CD1c-positive myeloid dendritic cell (primary cell): ENCODE results near the gene ACOX3.
"Not testable (repeated sequence)": the region's sequence is repeated elsewhere in the genome, so short reads cannot be mapped to it uniquely, and the experiment has no call there.

Experiments
- DNase-seq: peaks from one replicate; pipeline ENCODE4 v3.0.0-alpha.2; 2016; ENCODE audit errors: extremely low spot score

ACOX3 gene

DNA sequence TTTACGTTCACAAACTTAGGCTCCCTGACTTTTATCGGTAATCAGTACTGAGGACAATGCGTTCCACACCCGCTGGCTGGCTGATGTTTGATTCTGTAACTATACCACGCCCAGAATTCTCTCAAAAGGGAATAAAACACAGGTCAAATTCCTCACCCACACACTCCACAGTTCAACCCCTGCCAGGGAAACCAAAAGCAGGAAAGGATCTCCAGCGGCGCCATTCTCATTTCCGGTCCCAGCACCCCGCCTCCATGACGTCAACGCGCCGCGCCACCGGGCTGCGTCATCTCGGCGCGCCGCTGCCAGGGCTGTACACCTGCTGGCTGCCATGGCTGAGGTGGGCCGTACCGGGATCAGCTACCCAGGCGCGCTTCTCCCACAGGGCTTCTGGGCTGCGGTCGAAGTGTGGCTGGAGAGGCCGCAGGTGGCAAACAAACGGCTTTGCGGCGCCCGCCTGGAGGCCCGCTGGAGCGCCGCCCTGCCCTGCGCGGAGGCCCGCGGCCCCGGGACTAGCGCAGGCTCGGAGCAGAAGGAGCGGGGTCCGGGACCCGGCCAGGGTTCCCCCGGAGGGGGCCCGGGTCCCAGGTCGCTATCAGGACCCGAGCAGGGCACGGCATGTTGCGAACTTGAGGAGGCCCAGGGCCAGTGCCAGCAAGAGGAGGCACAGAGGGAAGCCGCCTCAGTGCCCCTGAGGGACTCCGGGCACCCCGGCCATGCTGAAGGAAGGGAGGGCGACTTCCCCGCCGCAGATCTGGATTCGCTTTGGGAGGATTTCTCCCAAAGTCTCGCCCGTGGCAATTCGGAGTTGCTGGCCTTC lies at the start of gene ACOX3, which contains the start of gene TRMT44:
Gene ACOX3 (minus strand): TSS at position 232 of the 820 bp plus-strand sequence. CDS start 24,202 bp downstream, outside the sequence.
Gene TRMT44 (plus strand): TSS at position 286 of the 820 bp plus-strand sequence. CDS start 46 bp downstream, at position 332.
- peak; percentile 98 for DNase-seq

GRCh38 chr4:8488791-8489369 lies 48.4 kb upstream of the ACOX3 start:
- DNase-seq: no peak

- DNase-seq: not testable (repeated sequence)
Observed at GRCh38 chr4:8486643-8487042, 46.1 kb upstream of the ACOX3 start.

DNA sequence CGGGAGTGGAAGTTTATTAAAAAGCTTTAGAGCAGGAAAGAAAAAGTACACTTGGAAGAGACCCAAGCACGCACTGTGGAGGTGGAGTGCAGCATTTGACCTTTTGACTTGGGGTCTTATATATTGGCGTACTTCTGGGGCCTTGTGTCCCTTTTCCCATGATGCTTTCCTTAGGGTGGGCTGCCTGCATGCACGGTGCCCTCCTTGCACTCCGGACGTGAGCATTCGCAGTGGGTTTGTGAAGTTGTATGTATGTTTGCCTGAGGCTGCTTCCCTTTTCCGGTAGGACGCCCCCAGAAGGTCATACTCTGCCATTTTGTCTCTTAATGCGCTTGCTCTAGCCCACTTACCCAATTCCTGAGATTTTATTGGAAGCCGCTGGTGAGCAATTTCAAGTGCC lies 39.7 kb upstream of the ACOX3 start:
- no peak for DNase-seq

- no peak for DNase-seq
Observed at GRCh38 chr4:8478801-8479744, 38.5 kb upstream of the ACOX3 start.

DNA sequence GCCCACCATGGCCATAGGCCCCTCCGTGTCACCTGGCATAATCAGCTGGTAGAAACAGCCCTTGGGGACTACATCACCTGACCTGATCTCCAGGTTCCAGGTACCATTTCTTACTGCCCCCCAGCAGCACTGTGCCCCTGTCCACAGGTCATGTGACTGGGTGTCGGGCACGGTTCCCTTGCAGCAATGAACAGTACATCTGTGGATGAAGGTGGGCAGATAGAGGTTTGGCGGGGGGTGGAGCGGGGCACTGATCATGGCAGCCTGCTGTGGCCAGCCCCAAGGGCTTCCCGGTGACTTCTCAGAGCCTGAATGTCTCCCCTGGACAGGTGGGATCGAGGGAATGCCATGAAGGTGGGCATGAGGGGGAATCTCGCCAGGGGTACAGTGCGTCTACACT lies 37.8 kb upstream of the ACOX3 start:
- DNase-seq: no peak

GRCh38 chr4:8477676-8478075 lies 37.2 kb upstream of the ACOX3 start:
- no peak for DNase-seq

GRCh38 chr4:8477095-8477635 lies 36.6 kb upstream of the ACOX3 start:
- DNase-seq: no peak

GRCh38 chr4:8475751-8476575 lies 35.4 kb upstream of the ACOX3 start:
- no peak for DNase-seq

GRCh38 chr4:8474856-8475255 lies 34.3 kb upstream of the ACOX3 start:
- DNase-seq: no peak

GRCh38 chr4:8473920-8474590 lies 33.5 kb upstream of the ACOX3 start:
- no peak for DNase-seq

DNA sequence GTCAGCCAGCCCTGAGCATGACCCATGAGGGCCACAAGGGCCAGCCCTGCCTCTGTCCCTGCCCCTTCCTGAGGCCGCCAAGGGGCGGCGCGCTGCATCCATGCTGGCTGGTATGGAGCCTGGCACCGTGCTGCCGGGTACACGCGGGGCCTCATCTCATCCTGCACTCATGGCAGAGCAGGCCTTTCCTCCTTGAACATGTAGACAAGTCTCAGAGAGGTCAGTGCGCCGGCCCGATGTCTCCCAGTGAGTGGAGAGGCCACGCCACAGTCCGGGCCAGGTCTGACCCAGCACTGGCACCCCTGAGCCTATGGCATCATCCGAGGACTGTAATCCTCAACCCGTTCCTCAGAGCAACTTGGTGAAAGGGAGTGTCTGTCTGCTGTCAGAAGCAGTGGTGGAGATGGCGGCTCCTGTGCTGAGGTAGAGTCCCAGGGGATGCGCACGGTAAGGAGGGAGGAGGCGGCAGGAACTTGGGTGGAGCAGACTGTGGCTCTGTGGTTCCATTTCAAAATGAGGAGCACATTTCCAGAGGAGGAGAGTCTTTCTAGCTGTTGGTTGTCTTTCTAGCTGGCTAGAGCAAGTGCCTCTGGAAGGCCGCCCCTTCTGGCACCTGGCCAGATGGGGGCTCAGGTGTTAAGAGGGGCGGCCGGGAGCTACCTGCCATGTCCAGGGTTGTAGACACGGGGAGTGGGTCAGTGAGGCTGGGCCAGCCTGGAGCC lies 32.8 kb upstream of the ACOX3 start:
- no peak for DNase-seq

DNA sequence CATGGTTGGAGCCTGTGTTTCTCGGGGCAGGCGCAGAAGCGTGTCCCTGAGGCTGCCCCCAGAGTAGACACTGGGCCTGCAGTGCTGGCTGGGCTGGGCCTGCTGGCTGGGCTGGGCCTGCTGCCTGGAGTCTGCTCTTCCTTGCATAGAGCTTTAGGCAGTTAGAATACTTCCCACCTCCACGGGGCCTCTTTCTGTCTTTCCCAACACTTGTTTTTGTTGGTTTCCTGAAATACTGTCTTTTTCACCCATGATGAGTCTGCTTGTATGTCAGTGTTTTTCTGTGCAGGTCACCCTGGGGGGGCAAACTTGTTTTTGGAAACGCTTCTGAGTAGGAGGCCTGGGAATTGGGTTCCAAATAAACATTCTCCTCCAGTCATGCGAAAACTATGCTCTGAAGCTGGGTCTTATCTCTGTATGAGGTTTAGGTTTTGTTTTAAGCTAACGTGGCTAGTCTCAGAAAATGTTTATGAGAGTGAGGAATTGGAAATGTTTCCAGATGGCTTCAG lies 32.2 kb upstream of the ACOX3 start:
- no peak for DNase-seq

DNA sequence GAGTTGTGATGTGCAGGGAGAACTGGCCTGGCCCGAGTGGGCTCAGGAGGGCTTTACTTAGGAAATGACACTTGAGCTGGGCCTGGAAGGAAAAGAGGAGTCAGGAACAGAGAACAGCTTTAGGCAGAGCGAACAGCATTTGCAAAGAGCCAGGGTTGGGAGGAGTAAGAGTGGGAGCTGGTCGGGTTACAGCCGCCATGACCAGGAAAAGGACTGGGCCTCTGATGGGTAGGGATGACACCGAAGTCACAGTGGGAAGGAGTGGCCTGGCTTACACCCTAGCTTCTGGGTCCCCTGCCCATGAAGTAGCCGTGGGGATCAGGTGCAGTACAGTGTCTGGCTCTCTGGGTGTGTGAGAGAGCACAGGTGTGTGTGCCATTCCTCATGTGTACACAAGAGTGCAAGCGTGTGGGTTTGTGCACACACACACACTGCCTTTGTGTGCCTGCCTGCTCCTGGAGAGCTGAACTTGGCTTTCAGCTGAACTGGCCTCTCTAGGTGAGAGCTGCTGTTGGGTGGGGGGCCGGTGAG lies 31.7 kb upstream of the ACOX3 start:
- DNase-seq: no peak

GRCh38 chr4:8471211-8471875 lies 30.8 kb upstream of the ACOX3 start:
- no peak for DNase-seq

DNA sequence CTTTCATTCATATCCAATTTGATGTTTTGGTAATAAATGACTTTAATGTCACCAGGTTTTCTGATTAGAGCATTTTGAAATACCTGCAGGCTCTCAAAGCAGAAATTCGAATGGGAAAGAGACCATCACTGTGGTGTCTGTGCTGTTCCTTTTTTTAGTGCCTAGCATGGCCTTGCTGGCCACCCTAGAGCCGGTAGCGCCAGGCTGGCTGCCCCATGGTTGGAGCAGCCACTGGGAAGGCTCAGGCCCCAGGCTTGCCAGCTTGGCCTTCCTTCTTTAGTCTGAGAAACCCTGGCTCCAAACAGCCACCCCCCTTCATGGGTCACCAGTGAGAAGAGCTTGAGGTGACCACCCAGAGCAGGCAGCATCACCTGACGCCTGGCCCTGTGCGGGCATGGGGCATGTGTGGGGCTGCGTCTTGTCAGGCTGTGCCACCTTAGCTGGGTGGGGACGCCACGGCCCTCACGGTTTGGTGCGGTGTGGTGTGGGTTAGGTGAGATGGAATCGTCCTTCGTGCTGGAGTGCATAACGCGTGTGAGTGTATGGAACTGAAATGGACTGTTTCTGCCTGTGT lies 30.0 kb upstream of the ACOX3 start:
- no peak for DNase-seq

DNA sequence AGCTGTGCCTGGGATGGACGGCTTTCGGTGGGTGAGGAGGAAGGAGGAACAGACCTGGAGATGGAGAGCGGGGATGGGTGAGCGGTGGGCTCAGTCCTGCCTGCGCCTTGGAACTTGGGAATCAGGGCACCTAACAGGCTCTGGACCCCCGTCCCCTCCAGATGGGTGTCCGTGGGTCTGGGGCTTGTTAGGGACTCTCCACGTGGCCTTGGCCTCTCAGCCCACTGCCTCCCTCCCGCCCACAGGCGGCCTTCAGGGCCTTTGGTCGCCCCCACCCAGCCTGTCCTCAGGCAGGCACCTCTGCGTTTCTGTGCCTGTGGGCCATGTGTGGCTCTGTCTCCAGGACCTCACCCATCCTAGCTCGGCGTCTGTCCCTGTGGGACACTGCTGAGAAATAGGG lies 29.0 kb upstream of the ACOX3 start:
- no peak for DNase-seq
